Stomach (tissue), 9 donors: Measurements from ENCODE around the gene ISG20L2. TPM values are rescaled to one million over a fixed set of nuclear protein-coding genes. Genes with fewer than 3 reads are reported as not detected.

ENCODE experiments used
- DNase-seq, 2 donors: peaks; one replicate each; pipeline versions ENCODE4 v3.0.0 to v3.0.0-alpha.2; 2013 to 2019
- H3K27ac ChIP-seq, 5 donors: fragments of 200-600 bp in 4 of 5; sonication (generic) in 4 of 5; one replicate each; pipeline ENCODE4 v1.5.1; 2013 to 2019; ENCODE audit warnings: mild to moderate bottlenecking in 1 of 5, moderate library complexity in 1 of 5
- H3K27me3 ChIP-seq, 3 donors: fragments of 200-600 bp; sonication (generic); one replicate each; pipeline ENCODE4 v1.5.1; 2017 to 2019; ENCODE audit warnings: mixed run types in 1 of 3
- H3K36me3 ChIP-seq, 4 donors: fragments of 200-600 bp; sonication (generic); 1 replicate in 3 of 4; 2 replicates in 1 of 4; pipeline ENCODE4 v1.5.1; 2016 to 2019
- H3K4me1 ChIP-seq, 4 donors: fragments of 200-600 bp; sonication (generic); one replicate each; pipeline ENCODE4 v1.5.1; 2016 to 2019
- H3K4me3 ChIP-seq, 4 donors: fragments of 200-600 bp; sonication (generic) in 3 of 4; one replicate each; pipeline ENCODE4 v1.5.1; 2016 to 2019; ENCODE audit warnings: mild to moderate bottlenecking in 1 of 4
- H3K9me3 ChIP-seq, 4 donors: fragments of 200-600 bp; sonication (generic); one replicate each; pipeline ENCODE4 v1.5.1; 2016 to 2019
- EP300 ChIP-seq: sonication (generic); formaldehyde crosslinking; IDR thresholded peaks from one replicate; pipeline ENCODE4 v1.6.1; 2017; ENCODE audit warnings: antibody characterized with exemption
- POLR2A ChIP-seq, 4 donors: fragments of 450-650 bp; IDR thresholded peaks; one replicate each; pipeline ENCODE4 v1.6.1; 2016; ENCODE audit warnings: antibody characterized with exemption in 4 of 4, control low read depth in 2 of 4, mild to moderate bottlenecking in 1 of 4, moderate library complexity in 1 of 4
- POLR2AphosphoS5 ChIP-seq, 3 donors: sonication (generic); formaldehyde crosslinking; IDR thresholded peaks; one replicate each; pipeline ENCODE4 v1.6.1; 2016; ENCODE audit warnings: antibody characterized with exemption in 3 of 3
- WGBS, 5 donors: extraction: QIAGEN DNeasy Blood & Tissue Kit in 3 of 5; methylation state at CpG; one replicate each; pipeline versions ENCODE4 v1.1.5 to v1.1.7; 2013 to 2018; 5-methylcytosine and 5-hydroxymethylcytosine counted together
- intact Hi-C: fragments of 100-400 bp; cut with DNase I; formaldehyde crosslinking; loops from one replicate; pipeline ENCODE4 v1.15.1; 2023; ENCODE audit warnings: low total_unique reads
- polyA plus RNA-seq, 3 donors: library from polyadenylated mRNA; stranded (reverse); fragments of 200-250 nt; gene quantifications; one replicate each; pipeline ENCODE4 v1.2.3, GENCODE V29; 2013
- total RNA-seq, 5 donors: library from RNA; depleted of rRNA; stranded (reverse); fragments of >200 nt; gene quantifications; one replicate each; pipeline versions ENCODE4 v1.1.0 to v1.2.3, GENCODE V29; 2014 to 2016
- TF ChIP-seq, protein P1 (sequence below), 7 experiments: fragments of 450-650 bp in 4 of 7; fragments of 200-600 bp in 3 of 7; sonication (generic) in 3 of 7; IDR thresholded peaks; one replicate each; pipeline ENCODE4 v1.5.1; 2016 to 2019; ENCODE audit warnings: antibody characterized with exemption in 7 of 7, control low read depth in 2 of 7, mild to moderate bottlenecking in 1 of 7
- donor health status: healthy with polysubstance abuse.
- donor health status: Bipolar disorder and iron deficiency.
- donor health status: healthy.

ISG20L2 gene
- total and polyA plus RNA-seq, 8 donors = 4.5 to 65.5 (median 11.7) TPM

DNA sequence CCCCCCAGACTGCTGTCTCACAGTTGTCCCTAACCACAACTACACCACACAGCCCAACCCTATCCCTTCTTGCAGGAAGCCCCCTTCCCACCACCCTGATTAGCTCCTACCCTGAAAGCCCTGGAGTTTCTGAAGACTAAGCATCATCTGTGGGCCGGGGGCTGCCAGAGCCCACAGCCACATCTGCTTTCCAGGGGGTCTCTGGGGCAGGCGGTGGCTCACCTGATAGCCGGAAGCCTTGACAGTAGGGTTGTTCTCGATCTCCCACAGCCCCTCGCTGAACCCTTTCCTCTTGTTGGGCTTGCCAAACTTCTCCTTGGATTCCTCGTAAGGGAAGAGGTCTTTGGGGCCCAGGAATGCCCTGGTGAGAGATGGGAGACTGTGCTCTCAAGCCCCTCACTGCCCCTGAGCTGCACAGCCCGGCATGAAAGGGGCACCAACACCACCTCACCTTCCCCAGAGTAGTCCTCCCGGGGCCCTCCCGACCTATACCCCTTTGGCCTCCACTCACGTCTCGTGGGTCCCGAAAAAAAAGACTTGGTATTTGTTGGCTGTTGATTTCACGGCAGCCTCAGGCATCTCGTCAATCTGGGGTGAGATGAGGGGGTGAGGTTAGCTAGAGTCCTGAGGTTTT, 16.3 kb upstream of the ISG20L2 start:
- peak overlapping the region in 3 of 5 donors; percentile 97 to 98 (median 98) for H3K27ac ChIP-seq
- no peaks in the 10 kb centered on the region for H3K27me3 ChIP-seq
- 74 to 82% (median 79%) methylated on average over 14 of the region's 14 CpGs for WGBS, 5 donors
- TF ChIP-seq POLR2AphosphoS5 (IDR thresholded peaks at IDR 0.05) (no peak), EP300 (no peak), POLR2A (IDR thresholded peaks at IDR 0.05) (no peak)
- TF ChIP-seq, protein P1, sequence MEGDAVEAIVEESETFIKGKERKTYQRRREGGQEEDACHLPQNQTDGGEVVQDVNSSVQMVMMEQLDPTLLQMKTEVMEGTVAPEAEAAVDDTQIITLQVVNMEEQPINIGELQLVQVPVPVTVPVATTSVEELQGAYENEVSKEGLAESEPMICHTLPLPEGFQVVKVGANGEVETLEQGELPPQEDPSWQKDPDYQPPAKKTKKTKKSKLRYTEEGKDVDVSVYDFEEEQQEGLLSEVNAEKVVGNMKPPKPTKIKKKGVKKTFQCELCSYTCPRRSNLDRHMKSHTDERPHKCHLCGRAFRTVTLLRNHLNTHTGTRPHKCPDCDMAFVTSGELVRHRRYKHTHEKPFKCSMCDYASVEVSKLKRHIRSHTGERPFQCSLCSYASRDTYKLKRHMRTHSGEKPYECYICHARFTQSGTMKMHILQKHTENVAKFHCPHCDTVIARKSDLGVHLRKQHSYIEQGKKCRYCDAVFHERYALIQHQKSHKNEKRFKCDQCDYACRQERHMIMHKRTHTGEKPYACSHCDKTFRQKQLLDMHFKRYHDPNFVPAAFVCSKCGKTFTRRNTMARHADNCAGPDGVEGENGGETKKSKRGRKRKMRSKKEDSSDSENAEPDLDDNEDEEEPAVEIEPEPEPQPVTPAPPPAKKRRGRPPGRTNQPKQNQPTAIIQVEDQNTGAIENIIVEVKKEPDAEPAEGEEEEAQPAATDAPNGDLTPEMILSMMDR (IDR thresholded peaks at IDR 0.05) = no peak
- H3K36me3 ChIP-seq = peaks cover 24 to 41% (median 35%) of the 10 kb centered on the region in 4 donors
- no peak for DNase-seq
- H3K9me3 ChIP-seq = no peaks in the 10 kb centered on the region
- H3K4me1 ChIP-seq = peaks cover 49 to 71% (median 69%) of the 10 kb centered on the region in 4 donors
- H3K4me3 ChIP-seq = no peak overlapping the region
- intact Hi-C loops = no loop called here

DNA sequence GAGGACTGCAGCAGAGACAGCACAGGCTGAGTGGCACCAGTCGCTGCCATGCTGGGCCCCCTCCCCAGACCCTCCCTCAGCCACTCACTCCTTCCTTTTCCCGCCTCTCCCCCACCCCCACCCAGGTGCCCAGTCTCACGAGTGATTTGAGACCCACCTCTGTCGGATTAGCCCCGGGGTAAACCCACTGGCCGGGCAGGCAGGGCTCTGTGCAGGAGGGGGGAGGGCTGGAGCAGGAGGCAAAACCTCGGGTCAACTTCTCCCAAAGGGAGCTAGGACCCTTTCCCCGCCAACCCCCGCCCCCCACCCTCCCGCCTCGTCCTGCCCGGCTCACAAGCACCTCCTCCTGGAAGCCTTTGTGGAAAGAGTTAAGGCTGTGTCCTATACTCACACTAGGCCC, 15.8 kb upstream of the ISG20L2 start:
- no peaks in the 10 kb centered on the region for H3K27me3 ChIP-seq
- H3K36me3 ChIP-seq = peaks cover 24 to 41% (median 35%) of the 10 kb centered on the region in 4 donors
- H3K4me3 ChIP-seq = no peak overlapping the region
- peaks cover 44 to 71% (median 68%) of the 10 kb centered on the region in 4 donors for H3K4me1 ChIP-seq
- peak overlapping the region in 3 of 5 donors; percentile 97 to 98 (median 98) for H3K27ac ChIP-seq
- intact Hi-C loops = no loop called here
- DNase-seq = no peak
- TF ChIP-seq POLR2AphosphoS5 (IDR thresholded peaks at IDR 0.05) = no peak
- no peak for TF ChIP-seq EP300
- WGBS, 5 donors = 72 to 86% (median 79%) methylated on average over 6 to 12 of the region's 12 CpGs
- no peaks in the 10 kb centered on the region for H3K9me3 ChIP-seq

DNA sequence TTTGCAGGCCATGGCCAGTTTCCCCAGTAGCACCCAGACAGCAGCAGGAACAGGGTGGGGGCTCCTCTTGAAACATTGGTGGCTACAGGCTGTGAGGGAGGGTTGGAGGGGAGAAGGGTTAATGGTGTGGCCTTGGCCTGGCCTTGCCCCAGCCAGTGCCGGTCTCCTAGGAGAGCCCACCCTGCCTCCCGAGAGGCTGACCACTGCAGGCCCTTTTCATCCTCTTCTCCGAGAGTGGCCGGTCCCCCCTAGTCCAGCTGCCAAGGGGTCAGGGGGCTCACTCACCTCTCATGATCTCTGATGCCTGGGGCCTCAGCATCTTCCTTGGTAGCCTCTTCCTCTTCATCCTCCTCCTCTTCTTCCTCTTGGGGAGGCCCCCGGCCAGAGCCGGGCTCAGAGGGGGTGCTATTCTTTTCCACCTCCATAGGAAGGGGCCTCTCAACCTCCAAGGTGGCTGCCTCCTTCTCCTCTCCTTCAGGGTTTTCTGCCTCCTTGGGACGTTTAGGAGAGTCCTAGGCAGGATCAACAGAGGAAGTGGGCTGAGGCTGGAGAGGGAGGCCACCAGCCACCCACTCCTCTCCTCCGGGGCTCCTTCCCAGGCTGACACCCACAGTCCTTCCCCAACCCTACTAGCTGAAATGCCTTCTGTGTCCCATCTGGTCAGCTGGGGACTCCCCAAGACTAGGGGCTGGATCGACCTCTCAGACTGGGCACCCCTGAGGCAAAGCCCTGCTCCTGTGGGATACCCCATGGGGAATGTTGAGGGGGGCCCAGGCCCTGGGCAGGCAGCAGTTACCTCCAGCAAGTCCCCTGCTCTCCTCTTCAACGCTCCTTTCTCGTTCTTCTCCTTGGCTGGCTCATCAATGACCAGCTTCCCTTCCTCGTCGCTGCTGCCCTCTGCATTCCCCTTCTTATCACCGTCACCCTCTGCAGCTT, 15.1 kb upstream of the ISG20L2 start:
- H3K9me3 ChIP-seq = no peaks in the 10 kb centered on the region
- intact Hi-C loops = no loop called here
- peaks cover 24 to 41% (median 35%) of the 10 kb centered on the region in 4 donors for H3K36me3 ChIP-seq
- DNase-seq = no peak
- TF ChIP-seq EP300 (no peak), POLR2A (IDR thresholded peaks at IDR 0.05) (no peak), POLR2AphosphoS5 (IDR thresholded peaks at IDR 0.05) (no peak)
- TF ChIP-seq, protein P1 (IDR thresholded peaks at IDR 0.05) = no peak
- no peak overlapping the region for H3K4me3 ChIP-seq
- no peaks in the 10 kb centered on the region for H3K27me3 ChIP-seq
- 78 to 89% (median 85%) methylated on average over 13 to 14 of the region's 14 CpGs for WGBS, 5 donors
- H3K27ac ChIP-seq = peak overlapping the region in 2 of 5 donors; percentile 97 to 98
- H3K4me1 ChIP-seq = peaks cover 37 to 64% (median 61%) of the 10 kb centered on the region in 4 donors

DNA sequence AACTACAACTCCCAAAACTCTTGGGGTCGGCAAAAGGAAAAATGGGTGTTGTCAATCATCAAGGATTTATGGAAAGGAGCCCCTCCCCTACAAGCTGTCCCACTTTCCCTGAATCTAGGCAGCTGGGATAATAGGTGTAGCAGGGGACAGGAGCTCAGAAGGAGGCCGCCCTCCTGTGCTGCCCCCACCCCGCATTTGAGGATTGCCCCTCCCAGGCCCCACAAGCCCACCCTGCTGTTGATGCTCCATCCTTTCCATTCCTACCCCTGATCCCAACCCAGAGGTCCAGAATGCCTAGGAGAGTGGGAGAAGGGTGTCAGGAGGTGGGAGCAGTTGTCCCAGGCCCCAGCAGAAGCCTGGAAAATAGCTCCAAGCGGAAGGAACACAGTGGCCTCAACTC, 14.2 kb upstream of the ISG20L2 start:
- H3K27ac ChIP-seq = peak overlapping the region in 2 of 5 donors; percentile 87 to 97
- WGBS, 5 donors = 88 to 96% (median 91%) methylated on average over 4 of the region's 4 CpGs

More for the DNA sequence above, 14.2 kb upstream of the ISG20L2 start:
- Histone ChIP-seq H3K4me1 (peaks cover 28 to 55% (median 52%) of the 10 kb centered on the region in 4 donors), H3K36me3 (peaks cover 28 to 49% (median 40%) of the 10 kb centered on the region in 4 donors), H3K4me3 (no peak overlapping the region), H3K27me3 (no peaks in the 10 kb centered on the region), H3K9me3 (no peaks in the 10 kb centered on the region)
- intact Hi-C loops = no loop called here
- TF ChIP-seq, protein P1 (IDR thresholded peaks at IDR 0.05) = no peak
- TF ChIP-seq POLR2A (IDR thresholded peaks at IDR 0.05) (no peak), POLR2AphosphoS5 (IDR thresholded peaks at IDR 0.05) (no peak), EP300 (no peak)
- DNase-seq = no peak
